ENCODE measurements around the gene USP40. TPM values are rescaled to one million over a fixed set of nuclear protein-coding genes. Genes with fewer than 3 reads are reported as not detected.

The USP40 gene
- total and polyA plus RNA-seq, 2 of the 8 experiments (the other 6 are each of a cell fraction or from before 2014, with no cell fraction given): 12.0 to 15.7 TPM

GRCh38 chr2:233441161-233442027 is 125.2 kb downstream of the USP40 start:
- no peak overlapping the region for H4K91ac ChIP-seq (replicated peaks; ENCODE audit: insufficient read length, low read length)
- ChIA-PET CTCF (ENCODE audit: partially characterized antibody) (interaction anchor here (1.4 to 7.7 kb wide), 6 partner anchors 8 to 80 kb away, joined by 4 to 77 read pairs (median 15); no protein-coding TSS in a partner anchor), POLR2A (ENCODE audit: partially characterized antibody) (interaction anchor here (0.7 kb wide), 1 partner anchor 39 kb away, joined by 4 read pairs; no protein-coding TSS in a partner anchor)
- H3K23ac ChIP-seq (ENCODE audit: insufficient read length): no peak overlapping the region
- H3K79me2 ChIP-seq (ENCODE audit: control insufficient read depth in 1 of 2, insufficient read depth in 2 of 2, low read length in 2 of 2): no peaks in the 10 kb centered on the region
- H3K23me2 ChIP-seq (ENCODE audit: low read depth, low read length): no peaks in the 10 kb centered on the region
- H2BK15ac ChIP-seq (ENCODE audit: low read length): no peak overlapping the region
- H4K8ac ChIP-seq (ENCODE audit: extremely low read depth, insufficient read depth, low read length): no peak overlapping the region; the same call in 1 of the 2 replicates
- no peak overlapping the region for H3K14ac ChIP-seq (ENCODE audit: insufficient read length)
- no peak overlapping the region for H2BK5ac ChIP-seq (ENCODE audit: low read depth, low read length)
- no peak overlapping the region for H3K4me2 ChIP-seq (ENCODE audit: insufficient read depth in 1 of 2, low read depth in 2 of 2, low read length in 2 of 2)
- no peak overlapping the region for H3K4me3 ChIP-seq (ENCODE audit: extremely low read depth in 1 of 4, insufficient read depth in 2 of 4, low read depth in 3 of 4, low read length in 4 of 4)
- H2BK120ac ChIP-seq (replicated peaks; ENCODE audit: low read depth, low read length): no peak overlapping the region
- H3K79me1 ChIP-seq (ENCODE audit: low read depth, low read length): no peaks in the 10 kb centered on the region
- H3K18ac ChIP-seq (ENCODE audit: extremely low read depth, low read length): no peak overlapping the region
- H3K27ac ChIP-seq (ENCODE audit: low read depth, low read length): no peak overlapping the region
- H3K4ac ChIP-seq (replicated peaks; ENCODE audit: insufficient read length, low read depth, low read length): no peak overlapping the region
- 94% methylated on average over 26 of the region's 26 CpGs; no CpG with 5 or more reads in 1 of the 2 experiments for WGBS, 2 experiments (ENCODE audit: extremely low coverage in 1 of 2, insufficient coverage in 1 of 2, insufficient read length in 1 of 2, insufficient replicate concordance in 2 of 2, low coverage in 1 of 2, low lambda C conversion rate in 2 of 2, missing lambda C conversion rate in 1 of 2)
- no peak for TF ChIP-seq SRF (IDR thresholded peaks at IDR 0.05; ENCODE audit: low read depth, low read length)
- no peak for TF ChIP-seq RAD21 (IDR thresholded peaks at IDR 0.05 in 1 of 2, conservative IDR thresholded peaks at IDR 0.05 in 1 of 2; ENCODE audit: low read depth in 2 of 2, low read length in 2 of 2)
- TF ChIP-seq TAF7 (optimal IDR thresholded peaks at IDR 0.05; ENCODE audit: borderline replicate concordance, low read depth, low read length): no peak
- TF ChIP-seq NRF1 (IDR thresholded peaks at IDR 0.05; ENCODE audit: low read depth, low read length): no peak
- TF ChIP-seq KDM5A (IDR thresholded peaks at IDR 0.05; ENCODE audit: low read length): no peak
- TF ChIP-seq ATF3 (IDR thresholded peaks at IDR 0.05; ENCODE audit: insufficient read depth, low read depth, low read length): no peak
- TF ChIP-seq POLR2A (IDR thresholded peaks at IDR 0.05; ENCODE audit: control extremely low read depth in 1 of 2, low read depth in 2 of 2, low read length in 2 of 2): no peak
- TF ChIP-seq MAFK (IDR thresholded peaks at IDR 0.05; ENCODE audit: low read depth, low read length): no peak
- no peak for TF ChIP-seq KDM1A (IDR thresholded peaks at IDR 0.05; ENCODE audit: borderline replicate concordance, low read length)
- no peak for TF ChIP-seq CBX5 (IDR thresholded peaks at IDR 0.05; ENCODE audit: low read depth, low read length)
- TF ChIP-seq BACH1 (IDR thresholded peaks at IDR 0.05; ENCODE audit: low read length): no peak
- no peaks in the 10 kb centered on the region for H3K4me1 ChIP-seq (replicated peaks in 1 of 4; ENCODE audit: control insufficient read depth in 3 of 4, insufficient read depth in 4 of 4, low read length in 3 of 4)
- no peaks in the 10 kb centered on the region for H3K27me3 ChIP-seq (replicated peaks in 1 of 4; ENCODE audit: control insufficient read depth in 3 of 4, extremely low read depth in 1 of 4, insufficient read depth in 3 of 4, low read length in 3 of 4)
- FAIRE-seq (no peak), DNase-seq (ENCODE audit: low read depth in 1 of 2, low spot score in 2 of 2) (no peak)
- no peak overlapping the region for H2BK12ac ChIP-seq (ENCODE audit: low read depth, low read length)
- peaks cover 3 to 11% of the 10 kb centered on the region in 2 experiments for H4K20me1 ChIP-seq (replicated peaks in 1 of 2; ENCODE audit: control insufficient read depth in 1 of 2, insufficient read depth in 2 of 2, low read length in 2 of 2)
- no peaks in the 10 kb centered on the region; a peak in 1 of 8 replicates for H3K36me3 ChIP-seq (ENCODE audit: control insufficient read depth in 2 of 4, insufficient read depth in 4 of 4, low read length in 3 of 4)
- no peak overlapping the region for H2BK20ac ChIP-seq (ENCODE audit: low read length)
- no peak overlapping the region for H2AK5ac ChIP-seq (ENCODE audit: low read depth, low read length)
- no peaks in the 10 kb centered on the region for H3K9me3 ChIP-seq (ENCODE audit: insufficient read depth in 2 of 2, low read depth in 1 of 2, low read length in 1 of 2)
- H2AFZ ChIP-seq (ENCODE audit: low read length): no peak overlapping the region
- H3K9ac ChIP-seq (replicated peaks in 1 of 4; ENCODE audit: extremely low read depth in 1 of 4, low read depth in 3 of 4, low read length in 3 of 4): no peak overlapping the region
- H3K56ac ChIP-seq (replicated peaks; ENCODE audit: insufficient read length, low read depth, low read length): no peak overlapping the region
- H4K5ac ChIP-seq (ENCODE audit: insufficient read length, low read depth, low read length): no peak overlapping the region
